Activated CD8-positive, alpha-beta memory T cell treated with anti-CD3 and anti-CD28 coated beads, Interleukin-2, amount 50 U/mL, for 1 hour (primary cell): ENCODE results near the gene CDK17.
"Not testable (repeated sequence)": the region's sequence is repeated elsewhere in the genome, so short reads cannot be mapped to it uniquely, and the experiment has no call there.

ENCODE experiments used
- DNase-seq: peaks from one replicate; pipeline ENCODE4 v3.0.0-alpha.2; 2020; ENCODE audit errors: extremely low read depth

The CDK17 gene

DNA sequence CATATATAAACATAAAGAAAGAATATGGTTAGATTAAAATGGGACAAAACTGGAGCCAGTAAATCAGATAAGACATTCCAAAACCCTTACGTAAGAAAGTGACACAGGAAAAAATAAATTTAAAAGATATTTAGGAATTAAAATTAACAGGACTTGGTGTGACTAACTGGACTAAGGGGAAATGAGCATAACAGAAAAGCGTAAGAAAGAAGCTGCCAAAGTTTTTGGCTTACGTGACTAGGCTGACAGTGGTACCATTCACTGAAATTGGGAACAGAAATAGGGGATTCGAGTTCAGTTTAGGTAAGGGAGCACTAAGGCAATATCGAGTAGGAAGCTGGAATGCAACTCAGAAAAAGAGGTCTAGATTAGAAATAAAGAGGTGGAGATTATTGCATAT is 7.8 kb downstream of the CDK17 start:
- no peak for DNase-seq

DNA sequence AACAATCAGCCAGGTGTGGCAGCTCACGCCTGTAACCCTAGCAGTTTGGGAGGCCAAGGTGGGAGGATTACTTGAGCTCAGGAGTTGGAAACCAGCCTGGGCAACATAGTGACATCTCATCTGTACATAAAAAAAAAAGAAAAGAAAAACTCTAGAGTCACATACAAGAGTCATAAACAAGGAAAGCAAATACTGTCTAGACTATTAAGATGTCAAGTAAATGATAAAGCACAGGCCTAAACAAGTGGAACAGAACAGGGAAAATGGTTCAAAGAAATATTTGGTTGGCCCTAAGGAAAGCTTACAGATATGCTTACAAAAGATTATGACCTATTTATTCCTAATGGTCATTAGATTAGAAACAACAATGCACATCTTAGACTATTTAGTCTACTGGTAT is 12.3 kb downstream of the CDK17 start:
- no peak for DNase-seq

DNA sequence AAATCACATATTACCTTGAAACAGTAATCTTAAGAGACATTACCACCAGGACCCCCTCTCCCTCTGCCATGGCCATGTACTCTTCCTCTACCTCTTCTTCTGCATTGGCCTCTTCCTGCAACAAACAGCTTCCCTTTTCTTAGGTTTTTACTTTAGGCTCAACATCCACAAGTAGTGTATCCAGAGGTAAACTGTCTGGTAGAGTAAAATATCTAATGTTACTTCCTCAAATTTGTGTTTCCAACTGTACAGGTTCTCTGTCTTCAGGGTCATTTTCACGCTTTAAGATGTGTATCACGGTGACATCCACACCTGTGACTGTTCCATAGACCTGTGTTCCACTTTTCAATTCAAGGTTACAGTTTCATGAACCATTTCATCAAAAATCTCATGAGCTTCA is 13.4 kb downstream of the CDK17 start:
- DNase-seq: no peak

DNA sequence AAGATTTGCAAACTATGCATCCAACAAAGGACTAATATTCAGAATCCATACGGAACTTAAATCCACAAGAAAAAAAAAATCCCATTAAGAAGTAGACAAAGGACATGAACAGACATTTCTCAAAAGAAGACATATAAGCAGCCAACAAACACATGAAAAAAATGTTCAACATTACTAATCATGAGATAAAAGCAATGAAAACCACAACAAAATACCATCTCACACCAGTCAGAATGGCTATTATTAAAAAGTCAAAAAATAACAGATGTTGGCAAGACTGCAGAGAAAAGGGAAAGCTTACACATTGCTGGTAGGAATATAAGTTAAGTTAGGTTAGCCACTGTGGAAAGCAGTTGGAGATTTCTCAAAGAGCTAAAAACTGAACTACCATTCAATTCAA is 16.2 kb downstream of the CDK17 start:
- DNase-seq: no peak

DNA sequence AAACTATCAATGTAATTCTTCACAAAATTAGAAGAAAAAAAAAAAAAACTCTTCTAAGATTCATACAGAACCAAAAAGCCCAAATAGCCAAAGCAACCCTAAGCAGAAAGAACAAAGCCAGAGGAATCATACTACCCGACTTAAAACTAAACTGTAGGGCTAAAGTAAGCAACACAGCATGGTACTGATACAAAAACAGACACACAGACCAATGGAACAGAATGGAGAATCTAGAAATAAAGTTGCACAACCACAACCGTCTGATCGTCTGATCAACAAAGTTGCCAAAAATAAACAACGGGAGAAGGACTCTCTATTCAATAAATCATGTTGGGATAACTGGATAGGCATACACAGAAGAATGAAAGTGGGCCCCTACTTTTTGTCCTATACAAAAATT is 16.9 kb downstream of the CDK17 start:
- no peak for DNase-seq

DNA sequence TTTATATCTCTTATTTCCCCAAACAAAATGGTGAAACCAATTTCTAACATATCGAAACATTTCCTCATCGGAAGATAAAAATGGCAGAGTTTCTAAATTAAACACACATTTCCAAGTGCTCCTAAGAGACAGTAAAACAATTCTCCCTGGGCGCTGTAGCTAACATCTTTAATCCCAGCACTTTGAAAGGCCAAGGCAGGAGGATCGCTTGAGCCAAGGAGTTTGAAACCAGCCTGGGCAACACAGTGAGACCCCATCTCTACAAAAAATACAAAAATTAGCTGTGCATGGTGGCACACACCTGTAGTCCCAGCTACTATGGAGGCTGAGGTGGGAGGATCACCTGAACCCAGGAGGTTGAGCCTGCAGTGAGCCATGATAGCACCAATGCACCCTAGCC is 20.5 kb downstream of the CDK17 start:
- not testable (repeated sequence) for DNase-seq

DNA sequence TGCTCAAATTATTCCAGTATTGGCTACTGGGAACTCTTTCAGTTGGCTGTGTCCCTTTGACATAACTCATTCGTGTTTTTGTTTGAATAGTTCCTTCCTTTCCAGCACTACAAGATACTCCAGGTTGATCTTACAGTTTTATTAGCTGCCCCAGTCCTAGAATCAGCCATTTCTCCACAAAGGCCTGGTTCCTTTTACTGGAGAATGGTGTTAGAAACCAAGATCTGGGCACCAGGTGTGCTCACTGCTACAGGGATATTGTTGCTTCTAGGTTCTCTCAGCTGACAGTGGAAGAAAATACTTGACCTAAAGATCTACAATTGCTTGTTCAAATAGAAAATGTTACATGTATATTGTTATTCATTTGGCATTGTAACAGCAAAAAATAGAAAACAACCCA is 21.9 kb downstream of the CDK17 start:
- DNase-seq: no peak

DNA sequence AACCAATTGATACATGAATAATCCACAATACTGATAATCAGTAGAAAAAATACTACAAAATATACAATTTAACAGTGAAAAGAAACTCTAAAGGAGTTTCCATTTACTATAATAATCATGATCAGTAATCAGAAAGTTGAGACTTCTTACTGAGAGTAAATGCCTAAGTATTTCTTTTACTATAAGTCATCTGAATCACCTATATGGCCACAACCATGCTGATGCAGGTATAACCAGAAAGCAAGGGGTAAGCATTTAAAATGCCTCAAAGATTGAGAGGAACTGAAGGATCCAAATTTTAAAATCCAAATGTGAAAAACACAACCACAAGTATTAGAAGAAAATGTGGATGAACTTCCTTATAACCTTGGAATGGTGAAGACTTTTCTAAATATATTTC is 23.4 kb downstream of the CDK17 start:
- DNase-seq: no peak

DNA sequence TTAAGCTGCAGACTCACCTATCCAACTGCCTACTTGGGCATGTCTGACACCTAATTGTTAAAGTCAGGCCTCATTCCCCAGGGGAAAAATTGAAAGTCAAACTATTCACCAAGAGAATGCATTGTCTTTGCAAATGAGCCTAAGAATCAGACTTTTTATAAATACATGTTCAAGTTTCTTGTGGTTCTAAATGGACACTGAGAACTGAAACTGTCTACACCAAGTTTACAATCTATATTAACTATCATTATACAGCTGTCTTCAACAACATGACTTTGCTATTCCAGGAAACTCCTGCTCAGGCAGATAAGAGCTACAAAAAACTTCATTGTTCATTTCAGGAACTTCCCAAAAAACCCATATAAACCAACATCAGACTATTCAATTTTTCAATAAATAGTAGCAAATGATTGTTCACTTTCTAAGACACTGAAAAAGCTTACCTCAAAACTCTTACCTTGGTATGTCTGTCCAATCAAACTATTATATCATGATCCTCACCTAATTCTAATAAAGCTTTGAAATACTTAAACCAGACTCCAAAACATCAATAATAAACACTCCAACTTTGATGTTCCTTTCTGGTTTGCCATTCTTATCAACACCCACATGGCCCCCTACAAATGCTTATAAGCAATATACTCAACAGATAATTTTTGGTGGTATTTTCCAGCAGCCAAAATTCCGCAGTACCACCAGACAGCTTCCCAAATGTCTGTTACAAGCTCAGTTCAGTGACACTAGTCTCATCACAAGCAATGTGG is 24.2 kb downstream of the CDK17 start:
- DNase-seq: no peak

DNA sequence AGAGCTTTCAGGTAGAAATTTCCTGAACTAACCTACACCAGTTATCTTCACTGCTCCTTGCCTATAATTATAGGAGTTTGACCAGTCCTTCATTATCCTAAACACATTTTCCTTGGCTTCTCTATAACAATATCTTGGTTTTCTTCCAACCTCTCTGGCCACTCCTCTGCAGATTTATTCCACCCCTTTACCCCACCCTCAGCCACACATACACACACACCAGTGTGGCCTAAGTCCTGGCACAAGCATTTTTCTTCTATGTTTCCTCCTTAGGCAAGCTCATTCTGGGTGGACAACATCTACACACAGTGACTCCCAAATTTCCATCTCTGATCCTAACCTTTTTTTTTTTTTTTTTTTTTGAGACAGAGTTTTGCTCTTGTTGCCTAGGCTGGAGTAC is 25.1 kb downstream of the CDK17 start:
- DNase-seq: no peak

DNA sequence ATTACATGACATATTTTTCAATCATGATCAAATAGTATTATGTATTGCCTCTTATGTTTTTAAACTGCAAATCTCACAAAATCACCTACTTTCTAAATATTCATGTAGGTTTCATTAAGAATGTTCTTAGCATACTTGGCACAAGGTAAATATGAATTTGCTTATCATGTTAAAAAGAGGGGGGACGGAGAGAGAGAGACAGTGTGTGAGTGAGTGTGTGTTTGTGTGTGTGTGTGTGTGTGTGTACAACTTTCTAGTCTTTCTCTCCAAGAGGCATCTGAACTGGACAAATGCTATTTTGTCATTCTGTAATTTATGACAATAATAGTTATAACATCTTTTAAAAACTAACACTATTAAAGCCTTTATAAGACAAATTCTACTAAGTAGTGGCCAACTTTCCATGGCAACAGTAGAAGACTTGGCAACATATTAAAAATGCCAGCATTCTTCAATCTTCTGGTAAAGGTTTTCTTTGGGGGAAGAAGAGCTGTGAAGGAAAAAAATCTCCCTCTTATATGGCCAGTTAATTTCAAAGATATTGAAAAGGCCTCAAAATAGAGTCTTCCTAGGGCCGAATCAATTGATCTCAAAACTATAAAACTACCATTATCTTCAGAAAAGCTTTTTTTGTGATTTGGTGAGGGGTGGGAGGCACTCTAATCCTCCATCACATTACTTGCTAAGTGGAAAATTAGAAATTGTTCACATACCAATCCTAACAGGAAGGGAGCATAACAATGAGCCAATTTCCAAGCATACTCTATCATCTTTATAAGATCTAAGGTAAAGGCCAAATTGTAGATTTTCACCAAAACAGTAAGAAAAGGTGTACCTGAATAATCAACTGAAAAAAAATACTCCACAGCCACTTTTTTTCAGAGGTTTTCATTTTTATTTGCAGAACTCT is 28.2 kb downstream of the CDK17 start:
- no peak for DNase-seq

DNA sequence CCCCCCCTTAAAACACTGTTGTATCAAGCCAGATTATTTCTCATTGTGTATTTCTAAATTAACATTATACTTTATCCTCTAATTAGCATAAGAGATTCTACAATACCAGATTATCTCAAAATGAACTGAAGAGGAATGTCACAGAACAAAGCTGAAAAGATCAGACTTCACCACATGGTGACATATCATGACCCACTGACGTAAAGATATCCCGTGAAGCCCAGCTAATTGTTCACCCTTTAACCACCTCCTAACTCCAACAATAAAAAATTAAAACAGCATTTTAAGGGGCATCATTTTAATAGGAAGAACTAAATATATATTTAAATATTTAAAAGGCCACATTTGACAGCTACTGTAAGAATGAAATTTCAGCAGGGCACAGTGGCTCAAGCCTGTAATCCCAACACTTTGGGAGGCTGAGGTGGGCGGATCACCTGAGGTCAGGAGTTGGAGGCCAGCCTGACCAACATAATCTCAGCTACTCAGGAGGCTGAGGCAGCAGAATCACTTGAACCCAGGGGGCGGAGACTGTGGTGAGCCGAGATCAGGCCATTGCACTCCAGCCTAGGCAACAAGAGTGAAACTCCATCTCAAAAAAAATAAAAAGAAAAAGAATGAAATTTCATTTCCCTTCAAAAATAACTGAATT is 29.0 kb downstream of the CDK17 start:
- no peak for DNase-seq

DNA sequence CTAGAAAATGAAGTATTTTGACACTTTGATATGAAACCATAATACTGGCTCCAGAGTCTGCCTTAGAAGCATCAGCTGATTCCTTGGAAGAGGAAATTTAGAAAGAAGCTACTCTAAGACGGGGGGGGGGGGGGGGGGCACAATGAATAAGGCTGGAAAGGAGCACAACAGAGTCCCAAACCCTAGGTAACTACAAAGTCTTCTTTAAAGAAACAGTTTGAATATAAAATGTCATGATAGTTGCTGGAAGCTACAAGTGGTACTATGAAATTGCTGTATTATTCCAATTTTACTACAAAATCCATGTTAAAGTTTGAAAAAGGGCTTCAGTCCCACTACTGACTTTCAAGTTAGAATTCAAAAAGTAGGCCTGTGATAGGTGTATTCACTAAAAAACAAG is 31.6 kb downstream of the CDK17 start:
- no peak for DNase-seq

DNA sequence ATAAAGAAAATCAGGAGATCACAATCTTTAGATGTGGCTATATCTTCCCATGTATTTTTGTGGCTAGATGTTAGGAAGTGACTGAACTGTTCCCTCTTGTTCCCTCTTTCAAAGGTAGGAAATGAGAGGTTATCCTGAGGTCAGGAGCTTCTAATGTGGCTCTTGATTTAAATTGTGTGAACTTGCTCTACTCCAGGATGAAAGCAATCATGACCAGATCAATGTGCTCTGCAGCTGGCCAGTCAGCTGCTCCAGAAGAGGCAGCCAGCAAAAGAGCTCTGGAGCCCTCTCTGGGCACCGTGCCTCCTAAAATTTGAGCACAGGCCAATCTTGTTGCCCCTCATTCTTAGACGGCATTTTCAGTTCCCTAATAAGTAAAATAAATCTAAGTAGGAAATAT is 32.0 kb downstream of the CDK17 start:
- no peak for DNase-seq

DNA sequence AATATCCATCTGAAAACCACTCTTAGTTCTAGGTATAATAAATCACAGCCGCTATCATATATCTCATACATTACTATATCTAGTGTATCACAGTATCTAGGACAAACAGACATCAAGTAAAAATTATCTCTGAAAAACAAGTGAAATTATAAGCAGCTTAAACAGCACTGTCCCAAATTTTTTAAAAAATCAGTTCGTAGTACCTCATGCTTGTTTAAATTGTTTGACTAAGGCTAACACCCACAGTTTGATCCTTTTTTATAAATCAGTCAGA is 33.9 kb downstream of the CDK17 start:
- DNase-seq: no peak

DNA sequence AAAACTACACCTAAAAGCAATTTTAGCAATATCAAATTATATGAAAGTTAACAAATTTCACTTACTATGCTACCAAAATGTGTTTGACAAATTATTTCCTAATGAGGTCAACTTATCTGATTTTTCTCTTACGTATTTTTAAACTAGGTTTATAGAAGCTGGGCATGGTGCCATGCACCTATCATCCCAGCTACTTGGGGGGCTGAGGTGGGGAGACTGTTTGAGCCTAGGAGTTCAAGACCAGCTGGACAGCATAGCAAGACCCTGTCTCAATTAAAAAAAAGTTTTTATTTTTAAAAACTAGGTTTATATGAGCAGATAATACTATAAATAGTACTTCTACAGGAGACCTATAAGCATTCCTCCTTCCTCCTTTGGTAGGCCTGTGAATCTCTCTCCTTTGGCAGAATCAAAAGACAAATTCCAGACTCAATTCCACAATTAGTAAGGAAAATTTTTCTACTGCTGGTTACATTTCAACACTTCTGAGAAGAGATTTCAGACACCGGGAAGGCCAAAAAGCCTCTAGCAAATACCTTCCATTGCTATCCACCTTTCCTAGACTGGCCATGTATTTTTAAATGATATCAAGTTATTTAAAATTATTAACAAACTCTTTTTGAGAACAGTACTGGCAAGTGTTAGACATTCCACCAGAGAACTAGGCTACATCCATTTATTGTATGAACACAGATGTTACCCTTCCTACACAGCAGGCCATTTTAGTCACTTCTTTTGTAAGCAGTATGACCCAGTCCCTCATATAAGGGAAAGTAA is 34.4 kb downstream of the CDK17 start:
- no peak for DNase-seq

DNA sequence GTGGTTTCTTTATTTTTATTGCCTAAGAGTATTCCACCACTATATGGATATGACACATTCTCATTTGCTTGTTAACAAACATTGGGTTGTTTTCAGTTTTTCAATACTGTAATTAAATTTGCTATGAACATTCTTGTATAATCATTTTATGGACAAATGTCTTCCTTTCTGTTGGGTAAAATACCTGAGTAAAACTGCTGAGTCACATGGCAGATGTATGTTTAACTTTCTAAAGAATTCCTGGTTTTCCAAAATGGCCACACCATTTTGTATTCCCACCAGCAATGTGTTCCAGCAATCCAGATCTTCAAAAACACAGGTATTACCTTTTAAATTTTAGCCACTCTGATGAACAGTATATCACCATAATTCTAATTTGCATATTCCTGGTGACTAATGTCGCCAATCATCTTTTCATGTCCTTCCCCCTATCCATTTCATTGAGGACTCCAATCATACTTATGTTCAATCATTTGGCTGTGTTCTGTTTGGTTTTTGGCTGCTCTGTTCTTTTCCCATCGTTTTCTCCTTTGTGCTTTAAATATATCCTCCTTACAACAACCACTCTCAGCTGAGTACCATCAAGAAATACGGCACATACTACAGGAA is 36.0 kb downstream of the CDK17 start:
- DNase-seq: no peak

DNA sequence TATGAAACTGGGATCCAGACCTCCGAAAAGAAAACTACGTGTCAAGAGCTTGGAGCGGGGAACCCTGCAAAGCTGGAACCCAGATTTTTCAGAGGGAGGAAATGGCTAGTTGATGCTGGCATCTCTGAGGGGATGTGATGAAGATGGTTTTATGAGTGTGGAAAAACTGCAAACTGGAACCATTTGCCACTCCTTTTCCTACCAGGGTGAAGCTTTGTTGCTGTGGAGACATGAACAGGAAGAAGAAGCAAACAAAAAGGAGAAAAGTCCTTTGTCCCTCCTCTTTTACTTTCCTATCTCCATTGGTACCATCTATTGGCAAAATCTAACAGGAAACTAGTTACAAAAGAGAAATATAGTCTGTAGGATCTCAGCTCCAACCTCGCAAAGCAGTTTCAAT is 39.2 kb downstream of the CDK17 start:
- DNase-seq: no peak

DNA sequence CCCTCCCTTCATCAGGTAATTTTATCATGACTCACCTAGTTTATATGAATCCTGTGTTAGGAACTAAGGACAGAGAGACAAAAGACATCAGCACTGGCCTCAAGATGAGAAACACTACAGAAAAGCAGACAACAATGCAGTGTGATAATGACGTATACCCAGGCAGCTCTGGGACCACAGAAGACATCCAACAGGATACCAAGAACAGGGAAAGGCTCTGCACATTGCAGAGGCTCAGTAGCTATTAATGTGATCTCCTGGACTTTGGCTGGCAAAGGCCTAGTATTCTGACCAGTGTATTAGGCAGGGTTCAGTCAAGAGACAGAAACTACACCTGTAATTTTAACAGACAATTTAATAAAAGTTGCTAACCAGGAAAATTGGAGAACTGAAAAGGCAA is 39.7 kb downstream of the CDK17 start:
- DNase-seq: no peak

DNA sequence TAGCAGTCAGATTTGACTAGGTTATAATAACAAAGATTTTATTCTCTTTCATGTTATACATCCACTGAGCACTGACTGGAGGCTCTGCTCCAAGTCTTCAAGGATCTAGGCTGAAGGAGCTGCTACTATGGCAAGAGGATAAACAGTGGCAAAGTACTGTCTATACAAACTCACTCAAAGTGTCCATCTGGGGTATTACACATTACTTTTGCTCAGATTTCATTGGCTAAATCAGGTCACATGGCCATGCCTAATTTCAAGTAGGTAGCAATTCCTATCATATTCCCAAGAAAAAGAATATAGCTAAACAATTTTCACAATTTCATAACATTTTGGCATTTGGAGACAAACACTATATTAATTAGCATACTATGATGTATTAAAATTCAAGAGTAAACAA is 40.9 kb downstream of the CDK17 start:
- DNase-seq: no peak

DNA sequence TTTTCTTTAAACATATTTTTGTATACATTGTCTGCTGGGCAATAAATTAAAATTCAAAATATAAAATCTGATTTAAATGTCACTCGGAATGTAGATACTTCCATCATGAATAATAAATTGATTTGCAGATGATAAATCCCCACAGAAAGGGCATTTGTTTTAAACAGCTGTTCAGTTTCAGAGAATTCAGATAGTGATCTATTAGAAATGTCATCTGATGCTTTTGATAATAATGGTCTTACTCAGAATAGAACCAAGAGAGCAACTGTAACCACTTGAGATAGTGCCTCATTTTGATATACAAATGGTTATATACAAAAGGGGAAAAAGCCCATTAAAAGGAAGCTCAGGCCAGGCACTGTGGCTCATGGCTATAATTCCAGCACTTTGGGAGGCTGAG is 43.4 kb downstream of the CDK17 start:
- DNase-seq: no peak
